GM12801 (cell line): ENCODE data around the gene INPP5J.

Experiments used
- TF ChIP-seq, protein P1 (sequence below): IDR thresholded peaks from one replicate; pipeline ENCODE4 v1.5.1; 2011; ENCODE audit warnings: control low read depth; ENCODE audit not compliant: insufficient read length; ENCODE audit errors: extremely low read depth

The INPP5J gene

DNA sequence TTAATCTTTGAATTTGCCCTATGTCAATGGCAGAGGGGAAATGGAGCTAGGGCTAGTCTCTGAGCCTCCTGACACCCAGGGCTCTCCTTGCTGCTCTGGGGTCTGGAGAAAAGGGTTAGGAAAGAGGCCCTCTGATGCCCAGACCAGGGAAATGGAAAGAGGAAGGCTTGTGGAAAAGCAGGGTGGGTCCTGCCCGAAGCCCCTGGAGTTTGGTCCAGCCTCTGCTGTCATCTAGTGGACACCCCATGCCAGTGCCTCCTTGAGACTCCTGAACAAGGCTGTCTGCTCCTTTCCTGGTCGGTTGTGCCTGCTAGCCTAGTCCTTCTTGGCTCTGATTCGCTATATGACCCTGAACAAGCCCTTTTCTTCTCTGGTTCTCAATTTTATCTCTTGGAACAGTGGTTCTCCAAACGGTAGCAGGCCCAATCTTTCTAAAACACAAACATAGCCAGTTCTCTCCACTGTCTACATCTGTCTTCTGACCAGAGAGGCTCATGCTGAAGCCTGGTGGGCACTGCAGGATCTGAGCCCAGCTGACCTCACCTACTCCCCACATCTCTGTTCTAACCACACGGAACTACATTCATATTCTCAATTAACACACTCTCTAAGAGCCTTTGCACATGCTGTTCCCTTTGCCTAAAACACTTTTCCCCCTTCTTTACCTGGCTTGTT is 26.3 kb downstream of the INPP5J start:
- TF ChIP-seq, protein P1, sequence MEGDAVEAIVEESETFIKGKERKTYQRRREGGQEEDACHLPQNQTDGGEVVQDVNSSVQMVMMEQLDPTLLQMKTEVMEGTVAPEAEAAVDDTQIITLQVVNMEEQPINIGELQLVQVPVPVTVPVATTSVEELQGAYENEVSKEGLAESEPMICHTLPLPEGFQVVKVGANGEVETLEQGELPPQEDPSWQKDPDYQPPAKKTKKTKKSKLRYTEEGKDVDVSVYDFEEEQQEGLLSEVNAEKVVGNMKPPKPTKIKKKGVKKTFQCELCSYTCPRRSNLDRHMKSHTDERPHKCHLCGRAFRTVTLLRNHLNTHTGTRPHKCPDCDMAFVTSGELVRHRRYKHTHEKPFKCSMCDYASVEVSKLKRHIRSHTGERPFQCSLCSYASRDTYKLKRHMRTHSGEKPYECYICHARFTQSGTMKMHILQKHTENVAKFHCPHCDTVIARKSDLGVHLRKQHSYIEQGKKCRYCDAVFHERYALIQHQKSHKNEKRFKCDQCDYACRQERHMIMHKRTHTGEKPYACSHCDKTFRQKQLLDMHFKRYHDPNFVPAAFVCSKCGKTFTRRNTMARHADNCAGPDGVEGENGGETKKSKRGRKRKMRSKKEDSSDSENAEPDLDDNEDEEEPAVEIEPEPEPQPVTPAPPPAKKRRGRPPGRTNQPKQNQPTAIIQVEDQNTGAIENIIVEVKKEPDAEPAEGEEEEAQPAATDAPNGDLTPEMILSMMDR = no peak

DNA sequence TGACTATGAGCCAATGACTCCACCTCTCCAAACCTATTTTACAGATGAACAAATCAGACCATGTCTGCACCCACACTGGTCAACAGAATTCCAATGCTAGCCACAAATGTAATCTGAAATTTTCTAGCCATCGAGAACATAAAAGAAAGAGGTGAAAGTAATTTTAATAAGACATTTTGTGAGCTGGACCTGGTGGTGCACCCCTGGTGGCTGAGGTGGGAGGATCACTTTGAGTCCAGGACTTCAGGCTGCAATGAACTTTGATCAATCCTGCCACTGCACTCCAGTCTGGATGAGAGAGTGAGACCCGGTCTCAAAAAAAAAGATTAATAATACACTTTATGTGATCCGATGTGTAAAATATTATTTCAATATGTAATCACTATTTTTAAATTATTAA is 27.8 kb downstream of the INPP5J start:
- TF ChIP-seq, protein P1 = no peak

DNA sequence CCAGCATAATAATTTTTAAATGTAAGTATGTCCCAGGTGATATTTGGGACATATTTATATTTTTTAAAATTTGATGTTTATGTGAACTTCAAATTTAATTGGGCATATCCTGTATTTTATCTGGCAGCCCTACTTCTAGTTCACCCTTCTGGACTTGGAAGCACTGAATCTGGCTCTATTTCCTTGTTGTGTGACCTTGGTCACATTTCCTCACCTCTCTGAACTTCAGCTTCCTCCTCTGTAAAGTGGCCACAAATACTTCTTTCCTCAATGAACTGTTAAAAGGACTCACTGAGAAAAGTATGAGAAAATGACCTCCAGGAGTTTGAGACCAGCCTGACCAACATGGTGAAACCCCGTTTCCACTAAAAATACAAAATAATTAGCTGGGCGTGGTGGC is 29.1 kb downstream of the INPP5J start:
- TF ChIP-seq, protein P1 = no peak

DNA sequence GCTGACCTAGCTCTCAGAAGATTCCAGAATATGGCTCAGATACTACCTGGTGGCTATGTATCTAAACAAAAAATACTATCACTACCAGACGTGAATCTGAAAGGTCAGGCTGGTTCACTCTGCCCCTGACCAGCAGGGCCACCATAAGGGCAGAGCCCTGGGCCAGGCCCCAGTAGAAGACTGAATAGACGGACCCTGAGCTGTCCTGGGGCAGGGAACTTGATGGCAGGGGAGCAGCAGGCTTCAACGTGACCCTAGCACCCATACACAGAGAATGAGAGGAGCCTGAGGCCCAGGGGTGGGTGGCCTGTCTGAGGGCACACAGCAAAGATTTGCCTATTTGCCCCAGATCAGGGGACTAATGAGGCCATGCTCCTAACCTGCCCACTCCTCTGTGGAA is 30.6 kb downstream of the INPP5J start:
- TF ChIP-seq, protein P1 = no peak

DNA sequence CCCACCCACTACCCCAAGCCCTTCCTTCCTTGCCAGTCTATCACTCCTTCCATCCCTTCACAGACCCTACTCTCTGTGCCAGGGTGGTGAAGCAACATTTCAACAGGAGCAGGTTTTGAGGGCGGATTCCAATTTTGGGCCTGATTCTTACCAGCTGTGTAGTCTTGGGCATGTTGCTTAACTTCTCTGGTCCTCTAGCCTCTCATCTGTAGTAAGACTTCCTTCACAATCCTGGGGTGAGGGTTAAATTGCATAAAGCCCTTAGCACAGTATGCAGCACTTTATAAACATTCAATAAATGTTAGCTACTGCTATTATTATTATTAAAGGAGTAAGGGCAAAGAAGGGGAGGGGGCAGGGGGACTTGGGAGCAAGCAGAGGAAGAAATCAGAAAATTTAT is 32.2 kb downstream of the INPP5J start:
- TF ChIP-seq, protein P1 = no peak

DNA sequence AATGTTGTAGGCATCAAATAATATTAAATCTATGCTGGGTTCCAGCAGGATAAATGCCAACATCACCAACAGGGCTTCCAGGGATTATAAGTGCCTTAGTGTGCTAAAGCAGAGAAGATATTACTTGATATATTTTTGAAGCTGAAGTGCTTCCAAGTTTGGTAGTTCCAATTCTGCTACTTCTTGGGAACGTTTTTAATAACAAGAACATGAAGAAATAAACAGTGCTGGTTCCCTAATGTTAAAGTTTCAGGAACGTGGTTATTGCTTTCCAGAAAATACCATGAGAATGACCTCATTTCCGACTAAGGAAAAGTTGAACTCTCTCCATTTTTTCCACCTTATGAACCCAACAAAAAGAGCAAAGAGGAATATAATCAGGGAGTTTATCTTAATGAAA is 32.7 kb downstream of the INPP5J start:
- TF ChIP-seq, protein P1 = no peak

DNA sequence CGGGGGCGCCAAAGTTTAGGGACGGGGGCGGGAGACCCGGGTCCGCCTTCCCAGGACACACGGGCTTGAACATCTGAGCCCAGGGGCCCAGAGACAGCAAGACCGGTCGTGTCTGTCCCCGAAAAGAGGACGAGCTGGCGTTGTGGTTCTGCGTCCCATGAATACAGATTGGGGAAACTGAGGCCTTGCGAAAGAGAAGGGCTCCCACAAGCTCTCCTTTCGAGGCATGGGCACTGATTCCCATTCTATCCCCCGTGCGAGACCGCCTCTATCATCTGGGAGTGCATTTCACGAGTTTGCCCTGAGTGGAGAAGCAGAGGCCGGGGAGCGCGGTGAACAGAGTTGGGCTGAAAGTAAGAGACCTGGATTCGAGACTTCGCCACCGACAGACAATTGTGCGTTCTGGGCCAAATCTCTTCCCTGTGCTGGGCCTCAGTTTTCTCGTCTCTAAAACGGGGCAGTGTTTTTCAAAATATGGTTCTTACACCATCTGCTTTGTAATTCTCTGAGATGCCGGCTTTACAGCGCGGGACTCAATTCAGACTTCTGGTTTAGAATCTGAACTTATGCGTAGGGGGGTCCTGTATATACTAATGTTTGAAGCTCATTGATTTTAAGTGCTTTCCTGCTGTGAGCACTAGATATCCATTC is 37.7 kb downstream of the INPP5J start:
- TF ChIP-seq, protein P1 = no peak
